GM18502 (cell line): ENCODE measurements around the gene MTLN.
"Not testable (repeated sequence)": the region's sequence is repeated elsewhere in the genome, so short reads cannot be mapped to it uniquely, and the experiment has no call there.

Experiments
- ATAC-seq: cut with Tn5 transposase; IDR thresholded peaks from one replicate; pipeline ENCODE4 v1.9.1; 2021; ENCODE audit warnings: mild to moderate bottlenecking; ENCODE audit not compliant: unreplicated experiment, poor library complexity

The MTLN gene

GRCh38 chr2:110204408-110205385 lies 7.7 kb downstream of the MTLN start, which contains the start of gene NPHP1:
TSS of gene NPHP1 (minus strand) at chr2:110205013. CDS start at chr2:110204968, 45 bp downstream.
- peak; percentile 92 for ATAC-seq

- no peak for ATAC-seq
Measured at GRCh38 chr2:110198016-110198415, 14.3 kb downstream of the MTLN start.

GRCh38 chr2:110197452-110197851 lies 14.9 kb downstream of the MTLN start:
- no peak for ATAC-seq

GRCh38 chr2:110190169-110190568 lies 22.2 kb downstream of the MTLN start:
- ATAC-seq, result not testable (repeated sequence)

- ATAC-seq, result no peak
Measured at GRCh38 chr2:110182449-110182848, 29.9 kb downstream of the MTLN start.

GRCh38 chr2:110180036-110180435 lies 32.3 kb downstream of the MTLN start:
- ATAC-seq, result no peak

GRCh38 chr2:110173523-110173922 lies 38.8 kb downstream of the MTLN start:
- no peak for ATAC-seq

GRCh38 chr2:110172506-110172905 lies 39.8 kb downstream of the MTLN start:
- ATAC-seq, result no peak

- ATAC-seq, result no peak
Measured at GRCh38 chr2:110170102-110170501, 42.2 kb downstream of the MTLN start.

GRCh38 chr2:110167326-110168000 lies 44.9 kb downstream of the MTLN start:
- no peak for ATAC-seq

GRCh38 chr2:110166266-110166665 lies 46.1 kb downstream of the MTLN start:
- no peak for ATAC-seq
